Activated B cell treated with CpG ODN at 0.5 μM for 24 hours (primary cell): ENCODE results near the gene GSTO2. TPM values are rescaled to one million over a fixed set of nuclear protein-coding genes. Genes with fewer than 3 reads are reported as not detected.

Experiments used
- ATAC-seq: fragments of 200-7000 bp; cut with Tn5 transposase; one replicate; pipeline ENCODE4 v1.10.0; 2021; ENCODE audit warnings: low read depth, mild to moderate bottlenecking, moderate library complexity
- CTCF ChIA-PET: fragments of 350-600 bp; sonication (Branson Sonifier 250); formaldehyde crosslinking; loops from one replicate; lab custom pipeline; 2021; ENCODE audit warnings: antibody characterized with exemption; lab: Charles Lee
- POLR2A ChIA-PET: fragments of 350-600 bp; sonication (Branson Sonifier 250); formaldehyde crosslinking; loops from one replicate; lab custom pipeline; 2021; ENCODE audit warnings: antibody characterized with exemption; lab: Charles Lee
- DNase-seq: peaks from one replicate; pipeline ENCODE4 v3.0.0; 2022
- H3K27ac Mint-ChIP-seq: one replicate; pipeline ENCODE4 v1.8.0; 2020; ENCODE audit warnings: mixed read lengths
- H3K27me3 Mint-ChIP-seq: one replicate; pipeline ENCODE4 v1.8.0; 2021; ENCODE audit warnings: mixed read lengths
- H3K36me3 Mint-ChIP-seq: one replicate; pipeline ENCODE4 v1.8.0; 2021; ENCODE audit warnings: low read depth, mixed read lengths
- H3K4me1 Mint-ChIP-seq: one replicate; pipeline ENCODE4 v1.8.0; 2021; ENCODE audit warnings: mixed read lengths
- H3K4me3 Mint-ChIP-seq: one replicate; pipeline ENCODE4 v1.8.0; 2020; ENCODE audit warnings: mild to moderate bottlenecking, mixed read lengths
- H3K9me3 Mint-ChIP-seq: one replicate; pipeline ENCODE4 v1.8.0; 2020; ENCODE audit warnings: mixed read lengths
- CTCF ChIP-seq: fragments of 200-600 bp; IDR thresholded peaks from one replicate; pipeline ENCODE4 v1.8.0; 2022; ENCODE audit warnings: antibody characterized with exemption, mild to moderate bottlenecking
- intact Hi-C: fragments of 100-400 bp; cut with micrococcal nuclease; formaldehyde crosslinking; loops from one replicate; pipeline ENCODE4 v1.15.1; 2024
- total RNA-seq: library from RNA; stranded (reverse); gene quantifications from 2 replicates; pipeline ENCODE4 v1.2.3, GENCODE V29; 2022

The GSTO2 gene
- total RNA-seq, 1 donor from 2014 or later: 0.91 TPM

GRCh38 chr10:104339469-104340110, 70.6 kb downstream of the GSTO2 start:
- Mint-ChIP-seq H3K36me3 (peaks cover 11% of the 10 kb centered on the region), H3K27me3 (no peaks in the 10 kb centered on the region), H3K27ac (peak overlapping the region; percentile 100), H3K4me3 (peak overlapping the region; percentile 98), H3K9me3 (no peaks in the 10 kb centered on the region), H3K4me1 (peaks cover 43% of the 10 kb centered on the region)
- ATAC-seq (no peak), DNase-seq (no peak)
- CTCF ChIA-PET: interaction anchor here (2.9 to 3.0 kb wide), 2 partner anchors 11 to 34 kb away, joined by 23 to 27 read pairs; no protein-coding TSS in a partner anchor
- TF ChIP-seq CTCF: no peak
- POLR2A ChIA-PET: interaction anchor here (1.1 to 3.8 kb wide), 6 partner anchors 8 to 72 kb away, joined by 5 to 73 read pairs (median 12); partner anchors contain the start of genes CFAP58 and GSTO2
- intact Hi-C loops: no loop called here

GRCh38 chr10:104340111-104340526, 71.1 kb downstream of the GSTO2 start:
- CTCF ChIA-PET: interaction anchor here (2.9 to 3.0 kb wide), 2 partner anchors 11 to 34 kb away, joined by 23 to 27 read pairs; no protein-coding TSS in a partner anchor
- no peaks in the 10 kb centered on the region for H3K27me3 Mint-ChIP-seq
- TF ChIP-seq CTCF: no peak
- H3K9me3 Mint-ChIP-seq: no peaks in the 10 kb centered on the region
- DNase-seq (no peak), ATAC-seq (no peak)
- H3K36me3 Mint-ChIP-seq: peaks cover 7% of the 10 kb centered on the region
- POLR2A ChIA-PET: interaction anchor here (3.8 kb wide), 1 partner anchor 11 kb away, joined by 73 read pairs; the partner anchor contains the start of gene CFAP58
- peak overlapping the region; percentile 67 for H3K4me3 Mint-ChIP-seq
- no peak overlapping the region for H3K27ac Mint-ChIP-seq
- intact Hi-C loops: no loop called here
- peaks cover 37% of the 10 kb centered on the region for H3K4me1 Mint-ChIP-seq

- intact Hi-C loops: no loop called here
- Mint-ChIP-seq H3K4me1 (peaks cover 33% of the 10 kb centered on the region), H3K4me3 (no peak overlapping the region), H3K9me3 (no peaks in the 10 kb centered on the region), H3K36me3 (peaks cover 6% of the 10 kb centered on the region), H3K27ac (no peak overlapping the region), H3K27me3 (no peaks in the 10 kb centered on the region)
- ATAC-seq (no peak), DNase-seq (no peak)
- ChIA-PET POLR2A (interaction anchor here (0.7 to 1.6 kb wide), 2 partner anchors 9 to 72 kb away, joined by 3 to 4 read pairs; partner anchors contain the start of gene GSTO2), CTCF (interaction anchor here (0.7 to 1.5 kb wide), 4 partner anchors 9 to 35 kb away, joined by 3 to 5 read pairs (median 4); no protein-coding TSS in a partner anchor)
- no peak for TF ChIP-seq CTCF
Observed at GRCh38 chr10:104340641-104341040, 71.7 kb downstream of the GSTO2 start.

GRCh38 chr10:104342941-104343411, 74.0 kb downstream of the GSTO2 start:
- Mint-ChIP-seq H3K27ac (no peak overlapping the region), H3K4me3 (no peak overlapping the region), H3K9me3 (no peaks in the 10 kb centered on the region), H3K36me3 (peaks cover 6% of the 10 kb centered on the region), H3K27me3 (no peaks in the 10 kb centered on the region), H3K4me1 (peaks cover 32% of the 10 kb centered on the region)
- no peak for DNase-seq
- no peak for TF ChIP-seq CTCF
- ATAC-seq: no peak
- ChIA-PET CTCF (no interaction called here), POLR2A (no interaction called here)
- intact Hi-C loops: no loop called here

GRCh38 chr10:104344219-104344618, 75.2 kb downstream of the GSTO2 start:
- H3K27ac Mint-ChIP-seq: no peak overlapping the region
- CTCF ChIA-PET: no interaction called here

More at GRCh38 chr10:104344219-104344618, 75.2 kb downstream of the GSTO2 start:
- peaks cover 36% of the 10 kb centered on the region for H3K4me1 Mint-ChIP-seq
- DNase-seq (no peak), ATAC-seq (no peak)
- no peak for TF ChIP-seq CTCF
- H3K27me3 Mint-ChIP-seq: no peaks in the 10 kb centered on the region
- POLR2A ChIA-PET: interaction anchor here (0.6 kb wide), 1 partner anchor 23 kb away, joined by 3 read pairs; no protein-coding TSS in a partner anchor
- no peak overlapping the region for H3K4me3 Mint-ChIP-seq
- no peaks in the 10 kb centered on the region for H3K36me3 Mint-ChIP-seq
- no peaks in the 10 kb centered on the region for H3K9me3 Mint-ChIP-seq
- intact Hi-C loops: no loop called here
